Measurements from ENCODE around the gene POLR2H.

DNA sequence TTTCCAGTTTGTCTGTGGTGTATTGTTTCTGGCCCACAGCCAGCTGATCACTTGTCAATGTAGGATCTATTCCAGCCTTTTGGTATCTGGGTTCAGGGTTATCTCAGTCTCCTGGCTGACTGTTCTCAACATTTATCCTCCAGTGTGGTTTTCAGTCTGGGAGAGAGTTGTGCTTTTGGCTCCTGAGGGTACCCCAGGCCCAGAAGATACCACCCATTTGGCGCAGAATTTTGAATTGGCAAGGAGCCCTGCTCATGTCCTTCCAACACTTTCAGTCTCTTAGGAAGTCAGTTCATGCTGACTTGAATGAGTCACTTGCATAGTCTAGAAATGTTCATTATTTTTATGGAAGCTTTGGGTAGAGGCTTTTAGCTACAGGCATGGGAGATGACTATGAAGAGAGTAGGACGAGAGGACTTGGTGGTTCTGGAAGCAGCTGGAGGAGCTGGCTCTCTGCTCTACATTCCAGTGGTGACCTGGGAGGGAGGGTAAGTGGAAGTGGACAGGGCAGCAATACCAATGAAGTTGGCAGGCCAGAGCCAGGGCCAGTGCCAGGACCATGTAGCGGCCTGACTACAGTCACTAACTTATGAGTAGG is 7.2 kb downstream of the POLR2H start:
- TF ChIP-seq, protein P1, sequence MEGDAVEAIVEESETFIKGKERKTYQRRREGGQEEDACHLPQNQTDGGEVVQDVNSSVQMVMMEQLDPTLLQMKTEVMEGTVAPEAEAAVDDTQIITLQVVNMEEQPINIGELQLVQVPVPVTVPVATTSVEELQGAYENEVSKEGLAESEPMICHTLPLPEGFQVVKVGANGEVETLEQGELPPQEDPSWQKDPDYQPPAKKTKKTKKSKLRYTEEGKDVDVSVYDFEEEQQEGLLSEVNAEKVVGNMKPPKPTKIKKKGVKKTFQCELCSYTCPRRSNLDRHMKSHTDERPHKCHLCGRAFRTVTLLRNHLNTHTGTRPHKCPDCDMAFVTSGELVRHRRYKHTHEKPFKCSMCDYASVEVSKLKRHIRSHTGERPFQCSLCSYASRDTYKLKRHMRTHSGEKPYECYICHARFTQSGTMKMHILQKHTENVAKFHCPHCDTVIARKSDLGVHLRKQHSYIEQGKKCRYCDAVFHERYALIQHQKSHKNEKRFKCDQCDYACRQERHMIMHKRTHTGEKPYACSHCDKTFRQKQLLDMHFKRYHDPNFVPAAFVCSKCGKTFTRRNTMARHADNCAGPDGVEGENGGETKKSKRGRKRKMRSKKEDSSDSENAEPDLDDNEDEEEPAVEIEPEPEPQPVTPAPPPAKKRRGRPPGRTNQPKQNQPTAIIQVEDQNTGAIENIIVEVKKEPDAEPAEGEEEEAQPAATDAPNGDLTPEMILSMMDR (IDR thresholded peaks at IDR 0.05; ENCODE audit: low read depth, low read length, poor library complexity, severe bottlenecking), result no peak
- TF ChIP-seq EZH2phosphoT487 (IDR thresholded peaks at IDR 0.05; ENCODE audit: borderline replicate concordance, low read length), result no peak

All from DOHH2 (cell line).